HL-60/S4 treated with phorbol 12-myristate 13-acetate at 8.2 ng/mL for 4 days and 3 days (cell line): ENCODE measurements around the gene TGDS.

ENCODE experiments used
- in situ Hi-C: fragments of 300-500 bp; cut with MboI; formaldehyde crosslinking; loops from 2 replicates; pipeline ENCODE4 v1.15.0; 2022; ENCODE audit warnings: low sequenced_read_pairs

TGDS gene

DNA sequence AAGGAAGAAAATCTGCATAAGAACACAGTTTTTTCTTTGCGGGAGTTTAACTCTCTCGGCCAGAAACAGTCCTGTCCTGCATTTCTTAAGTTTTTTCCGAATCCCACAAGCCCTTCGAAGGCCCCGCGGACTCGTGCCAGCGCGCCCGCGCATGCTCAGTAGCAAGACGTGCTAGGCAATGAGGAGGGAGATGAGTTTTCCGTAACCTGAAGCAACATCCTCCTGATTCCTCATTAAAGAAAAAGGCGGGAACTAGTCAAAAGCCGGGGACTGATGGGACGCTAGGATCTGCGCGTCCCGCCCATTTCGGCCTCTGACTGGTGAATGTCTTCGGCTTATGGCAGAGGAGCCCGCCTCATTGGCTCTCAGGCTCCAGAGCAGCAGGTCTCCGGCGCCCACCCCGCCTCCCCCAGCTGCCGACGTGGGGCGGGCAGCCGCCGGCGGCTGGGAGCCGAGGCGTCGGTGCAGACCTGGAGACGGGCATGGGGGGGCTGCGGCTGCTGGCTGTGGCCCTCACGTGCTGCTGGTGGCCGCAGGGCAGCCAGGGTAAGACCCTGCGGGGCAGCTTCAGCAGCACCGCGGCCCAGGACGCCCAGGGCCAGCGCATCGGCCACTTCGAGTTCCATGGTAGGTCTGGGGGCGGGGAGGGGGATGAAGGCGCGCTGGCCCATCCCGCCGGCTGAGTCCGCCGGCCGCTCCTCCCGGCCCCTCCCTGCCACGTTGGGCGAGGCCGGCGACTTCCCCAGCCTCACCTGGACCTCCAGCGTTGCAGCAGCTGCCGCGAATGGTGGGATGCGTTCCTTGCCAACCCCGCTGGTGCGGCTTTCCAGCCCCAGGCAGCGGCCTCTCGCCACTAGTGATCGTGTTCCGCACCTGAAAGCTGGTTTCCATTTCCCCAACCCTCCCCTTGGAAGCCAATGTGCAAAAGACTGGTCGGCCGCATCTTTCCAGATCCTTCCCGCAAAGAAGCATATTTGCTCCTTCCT, 5.8 kb upstream of the TGDS start, which contains the start of gene GPR180:
TSS of gene GPR180 (plus strand) at position 412 of the 986 bp plus-strand sequence. CDS start at position 483, 71 bp downstream.
- in situ Hi-C loops = loop anchor here (25.0 kb wide), 1 partner anchor 164 kb away; no protein-coding TSS in a partner anchor

GRCh38 chr13:94599877-94600276, 3.9 kb upstream of the TGDS start:
- in situ Hi-C loops = loop anchor here (25.0 kb wide), 1 partner anchor 163 kb away; no protein-coding TSS in a partner anchor

GRCh38 chr13:94598281-94598680, 2.3 kb upstream of the TGDS start:
- in situ Hi-C loops = no loop called here

GRCh38 chr13:94596575-94596971, 621 bp upstream of the TGDS start:
- in situ Hi-C loops = no loop called here

GRCh38 chr13:94595001-94595949, 677 bp downstream of the TGDS start:
- in situ Hi-C loops = no loop called here

DNA sequence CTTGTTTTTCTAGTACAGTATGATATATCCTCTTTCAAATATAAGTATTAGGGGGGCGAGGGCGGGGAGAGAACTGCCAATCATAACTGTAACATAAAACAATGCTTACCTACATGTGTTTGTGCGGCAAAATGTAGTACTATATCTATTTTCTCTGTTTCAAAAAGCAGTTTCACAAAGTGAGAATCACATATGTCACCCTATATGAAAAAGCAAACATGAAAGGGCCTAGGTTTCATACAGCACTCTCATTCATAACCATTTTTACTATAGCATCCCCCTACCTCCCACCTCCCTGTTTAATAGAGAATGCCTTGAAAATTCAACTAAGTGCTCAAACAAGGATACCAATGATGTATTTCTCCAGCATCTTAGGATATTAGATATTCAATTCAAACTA, 5.2 kb downstream of the TGDS start:
- in situ Hi-C loops = no loop called here

DNA sequence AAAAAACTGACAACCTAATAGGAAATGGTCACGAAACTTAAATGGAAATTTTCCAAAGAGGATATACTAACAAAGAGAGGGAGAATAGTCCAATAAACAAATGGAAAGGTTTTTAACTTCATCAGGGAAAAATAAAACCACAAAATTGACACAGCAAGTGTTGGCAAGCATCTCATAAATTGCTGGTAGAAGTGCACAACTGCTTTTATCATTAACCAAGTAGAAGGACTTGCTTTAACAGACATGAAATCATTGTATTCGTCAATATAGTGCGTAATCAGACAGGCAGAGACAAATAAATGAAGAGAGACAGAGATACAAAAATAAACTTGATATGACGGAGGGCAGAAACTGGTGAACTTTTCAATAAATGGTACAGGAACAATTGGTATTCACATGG, 7.4 kb downstream of the TGDS start:
- in situ Hi-C loops = no loop called here

DNA sequence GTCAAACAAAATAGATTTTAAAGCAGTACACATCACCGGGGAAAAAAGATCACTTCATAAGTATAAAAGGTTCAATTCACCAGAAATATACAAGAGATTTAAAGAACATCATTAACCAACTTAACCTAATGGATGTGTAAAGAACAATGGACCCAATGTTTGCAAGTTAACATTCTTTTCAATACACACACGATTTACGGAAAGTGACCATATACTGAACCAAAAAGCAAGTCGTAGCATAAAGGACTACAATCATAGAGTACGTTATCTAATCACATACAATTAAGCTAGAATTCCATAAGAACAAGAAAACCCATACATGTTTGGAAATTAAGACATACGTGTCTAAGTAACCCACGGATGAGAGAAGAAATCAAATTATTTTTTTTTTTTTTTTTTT, 9.6 kb downstream of the TGDS start:
- in situ Hi-C loops = no loop called here

GRCh38 chr13:94585543-94586101, 10.3 kb downstream of the TGDS start:
- in situ Hi-C loops = no loop called here

- in situ Hi-C loops = no loop called here
Observed at GRCh38 chr13:94583926-94584325, 12.0 kb downstream of the TGDS start.

GRCh38 chr13:94579063-94579462, 16.9 kb downstream of the TGDS start:
- in situ Hi-C loops = no loop called here

- in situ Hi-C loops = no loop called here
Observed at GRCh38 chr13:94569615-94570014, 26.3 kb downstream of the TGDS start.

DNA sequence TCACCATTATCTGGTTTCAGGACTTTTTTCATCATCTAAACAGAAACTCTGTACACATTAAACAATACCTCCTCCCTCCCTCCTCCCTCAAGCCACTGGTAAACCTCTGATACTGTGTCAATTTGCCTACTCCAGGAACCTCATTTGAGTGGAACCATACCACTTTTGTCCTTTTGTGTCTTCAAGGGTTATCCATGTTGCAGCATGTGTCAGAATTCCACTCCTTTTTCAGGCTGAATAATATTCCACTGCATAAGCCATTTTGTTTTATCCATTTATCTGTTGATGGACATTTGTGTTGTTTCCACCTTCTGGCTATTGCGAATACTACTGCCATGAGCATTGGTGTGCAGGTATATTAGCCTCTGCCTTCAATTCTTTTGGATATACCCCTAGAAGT, 27.5 kb downstream of the TGDS start:
- in situ Hi-C loops = no loop called here

- in situ Hi-C loops = no loop called here
Observed at GRCh38 chr13:94567581-94567980, 28.4 kb downstream of the TGDS start.

DNA sequence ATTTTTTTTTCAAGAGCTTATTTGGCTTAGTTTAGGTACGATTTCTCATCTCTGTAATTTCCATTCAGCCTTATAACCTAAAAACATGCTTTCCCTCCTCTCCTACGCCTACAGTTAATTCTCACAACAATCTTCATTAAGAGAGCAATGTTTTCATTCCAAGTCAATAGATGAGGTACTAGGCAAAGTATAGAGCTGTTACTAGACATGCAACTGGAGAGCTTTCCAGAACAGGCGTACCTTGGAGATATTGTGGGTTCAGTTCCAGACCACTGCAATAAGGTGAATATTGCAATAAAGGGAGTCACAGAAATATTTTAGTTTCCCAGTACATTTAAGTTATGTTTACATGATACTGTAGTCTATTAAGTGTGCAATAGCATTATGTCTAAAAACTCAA, 34.8 kb downstream of the TGDS start:
- in situ Hi-C loops = no loop called here

DNA sequence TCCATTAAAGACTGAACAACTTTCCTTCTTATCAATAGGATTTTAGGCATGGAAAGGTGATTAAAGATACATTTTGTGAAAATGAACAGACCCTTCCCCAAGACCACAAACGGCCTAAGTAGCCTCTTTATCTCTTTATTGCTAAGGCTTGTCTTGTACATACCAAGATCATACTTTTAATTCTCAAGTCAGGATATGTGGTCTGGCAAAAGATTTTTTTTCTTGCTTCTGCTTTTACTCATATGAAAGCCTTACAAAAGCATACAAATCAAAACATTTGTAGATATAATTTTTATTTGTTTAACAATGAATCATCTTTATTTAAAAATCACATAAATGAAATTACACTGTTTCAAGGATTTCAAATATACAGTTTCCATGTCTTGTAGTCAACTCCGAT, 35.8 kb downstream of the TGDS start:
- in situ Hi-C loops = no loop called here

DNA sequence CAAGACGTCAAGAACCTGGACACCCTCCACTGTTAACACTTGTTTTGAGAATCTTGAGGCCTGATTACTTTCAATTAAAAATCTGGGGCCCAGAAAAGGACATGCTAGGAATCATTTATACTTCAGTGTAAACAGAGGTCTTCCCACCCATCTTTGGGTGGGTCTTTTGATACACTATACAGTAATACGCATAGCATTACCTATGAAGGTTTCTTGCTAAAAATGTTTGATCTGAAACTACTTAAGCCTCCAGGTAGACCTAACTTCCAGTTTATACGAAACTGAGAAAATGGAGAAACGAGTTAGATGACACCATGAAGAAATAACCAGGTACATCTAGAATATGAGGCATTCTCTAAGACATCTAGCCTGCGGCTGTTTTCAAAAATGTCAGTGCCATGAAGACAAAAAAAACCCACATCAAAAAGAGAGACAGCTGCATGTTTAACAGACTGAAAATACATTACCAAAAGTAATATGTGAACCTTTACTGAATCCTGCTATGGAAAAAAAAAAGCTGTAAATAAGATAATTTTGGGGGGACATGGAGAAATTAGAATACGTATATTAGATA, 36.6 kb downstream of the TGDS start:
- in situ Hi-C loops = no loop called here

DNA sequence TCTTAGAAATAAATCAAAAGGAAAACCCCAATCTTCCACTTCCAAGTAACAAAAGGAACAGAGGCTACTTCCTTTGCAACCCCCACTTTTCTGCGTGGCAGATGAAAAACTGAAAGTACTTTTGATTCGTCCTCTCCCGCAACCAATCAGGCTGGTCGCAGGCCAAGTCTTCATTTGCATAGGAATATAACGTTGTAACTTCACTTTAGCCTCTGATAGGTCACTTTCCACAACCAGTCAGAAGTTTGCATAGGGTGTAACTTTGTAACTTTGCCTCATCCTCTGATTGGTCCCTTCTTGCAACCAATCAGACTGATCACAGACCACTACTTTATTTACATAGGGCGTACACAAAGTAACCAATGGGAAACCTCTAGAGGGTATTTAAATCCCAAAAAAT, 37.2 kb downstream of the TGDS start:
- in situ Hi-C loops = no loop called here

- in situ Hi-C loops = no loop called here
Observed at GRCh38 chr13:94557684-94558235, 38.2 kb downstream of the TGDS start.

DNA sequence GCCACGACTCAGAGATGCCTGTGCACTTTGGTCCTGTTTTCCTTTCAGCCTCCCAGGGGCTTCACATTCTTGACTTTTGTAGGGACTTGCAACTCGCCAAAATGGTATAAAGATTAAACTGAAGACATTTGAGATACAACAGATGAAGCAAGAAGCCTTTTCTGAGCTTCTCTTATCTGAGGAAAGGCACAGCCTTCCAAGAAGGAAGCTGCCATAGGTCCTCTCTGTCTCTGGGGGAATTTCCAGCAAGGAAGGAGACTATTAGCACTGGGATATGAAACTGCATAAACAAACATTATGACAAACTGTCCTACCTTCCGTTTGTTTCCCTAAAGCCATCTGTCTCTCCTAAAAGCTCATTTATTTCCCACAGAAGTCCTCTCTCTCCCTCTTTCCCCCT, 39.3 kb downstream of the TGDS start:
- in situ Hi-C loops = no loop called here
